ENCODE data around the gene RFT1.

Gene RFT1, protein sequence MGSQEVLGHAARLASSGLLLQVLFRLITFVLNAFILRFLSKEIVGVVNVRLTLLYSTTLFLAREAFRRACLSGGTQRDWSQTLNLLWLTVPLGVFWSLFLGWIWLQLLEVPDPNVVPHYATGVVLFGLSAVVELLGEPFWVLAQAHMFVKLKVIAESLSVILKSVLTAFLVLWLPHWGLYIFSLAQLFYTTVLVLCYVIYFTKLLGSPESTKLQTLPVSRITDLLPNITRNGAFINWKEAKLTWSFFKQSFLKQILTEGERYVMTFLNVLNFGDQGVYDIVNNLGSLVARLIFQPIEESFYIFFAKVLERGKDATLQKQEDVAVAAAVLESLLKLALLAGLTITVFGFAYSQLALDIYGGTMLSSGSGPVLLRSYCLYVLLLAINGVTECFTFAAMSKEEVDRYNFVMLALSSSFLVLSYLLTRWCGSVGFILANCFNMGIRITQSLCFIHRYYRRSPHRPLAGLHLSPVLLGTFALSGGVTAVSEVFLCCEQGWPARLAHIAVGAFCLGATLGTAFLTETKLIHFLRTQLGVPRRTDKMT

GRCh38 chr3:53130179-53131061 is at the start of gene RFT1:
TSS of gene RFT1 (minus strand) at chr3:53130435. CDS start at chr3:53130400, 35 bp downstream.
- no peaks in the 10 kb centered on the region for H3K27me3 Mint-ChIP-seq (ENCODE audit: low read depth)
- peak within 1 kb of the TSS; percentile 94 for H3K4me3 Mint-ChIP-seq
- H3K4me1 Mint-ChIP-seq (ENCODE audit: low read depth): peaks cover 20% of the 10 kb centered on the region
- peak within 1 kb of the TSS; percentile 99 for H3K27ac Mint-ChIP-seq
- H3K9me3 Mint-ChIP-seq: no peaks in the 10 kb centered on the region
- no peaks in the 10 kb centered on the region for H3K36me3 Mint-ChIP-seq (ENCODE audit: low read depth)

DNA sequence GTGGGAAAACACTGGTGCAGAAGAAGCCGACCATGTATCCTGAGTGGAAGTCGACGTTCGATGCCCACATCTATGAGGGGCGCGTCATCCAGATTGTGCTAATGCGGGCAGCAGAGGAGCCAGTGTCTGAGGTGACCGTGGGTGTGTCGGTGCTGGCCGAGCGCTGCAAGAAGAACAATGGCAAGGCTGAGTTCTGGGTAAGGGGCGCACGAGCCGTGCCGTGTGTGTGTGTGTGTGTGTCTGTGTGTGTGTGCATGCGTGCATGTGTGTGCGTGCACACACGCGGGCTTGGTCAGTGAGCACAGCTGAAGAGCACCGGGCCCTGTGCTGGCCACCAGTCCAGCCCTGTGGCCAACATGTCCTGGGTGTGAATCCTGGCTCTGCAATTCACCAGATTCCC is 49.3 kb upstream of the RFT1 start:
- no peaks in the 10 kb centered on the region for H3K27me3 Mint-ChIP-seq (ENCODE audit: low read depth)
- H3K27ac Mint-ChIP-seq: no peak overlapping the region
- H3K36me3 Mint-ChIP-seq (ENCODE audit: low read depth): peaks cover 5% of the 10 kb centered on the region
- H3K4me3 Mint-ChIP-seq: no peak overlapping the region
- no peaks in the 10 kb centered on the region for H3K9me3 Mint-ChIP-seq
- peaks cover 2% of the 10 kb centered on the region for H3K4me1 Mint-ChIP-seq (ENCODE audit: low read depth)

GRCh38 chr3:53178246-53178645 is 48.0 kb upstream of the RFT1 start:
- H3K36me3 Mint-ChIP-seq (ENCODE audit: low read depth): peaks cover 7% of the 10 kb centered on the region
- no peak overlapping the region for H3K27ac Mint-ChIP-seq
- H3K27me3 Mint-ChIP-seq (ENCODE audit: low read depth): no peaks in the 10 kb centered on the region
- H3K4me1 Mint-ChIP-seq (ENCODE audit: low read depth): peaks cover 5% of the 10 kb centered on the region
- H3K4me3 Mint-ChIP-seq: no peak overlapping the region
- no peaks in the 10 kb centered on the region for H3K9me3 Mint-ChIP-seq

GRCh38 chr3:53175613-53176540 is 45.6 kb upstream of the RFT1 start:
- Mint-ChIP-seq H3K9me3 (no peaks in the 10 kb centered on the region), H3K4me3 (no peak overlapping the region), H3K27ac (no peak overlapping the region), H3K4me1 (ENCODE audit: low read depth) (peaks cover 14% of the 10 kb centered on the region), H3K36me3 (ENCODE audit: low read depth) (peaks cover 5% of the 10 kb centered on the region), H3K27me3 (ENCODE audit: low read depth) (no peaks in the 10 kb centered on the region)

- H3K4me1 Mint-ChIP-seq (ENCODE audit: low read depth): peaks cover 26% of the 10 kb centered on the region
Observed at GRCh38 chr3:53174346-53175250, 44.4 kb upstream of the RFT1 start.

DNA sequence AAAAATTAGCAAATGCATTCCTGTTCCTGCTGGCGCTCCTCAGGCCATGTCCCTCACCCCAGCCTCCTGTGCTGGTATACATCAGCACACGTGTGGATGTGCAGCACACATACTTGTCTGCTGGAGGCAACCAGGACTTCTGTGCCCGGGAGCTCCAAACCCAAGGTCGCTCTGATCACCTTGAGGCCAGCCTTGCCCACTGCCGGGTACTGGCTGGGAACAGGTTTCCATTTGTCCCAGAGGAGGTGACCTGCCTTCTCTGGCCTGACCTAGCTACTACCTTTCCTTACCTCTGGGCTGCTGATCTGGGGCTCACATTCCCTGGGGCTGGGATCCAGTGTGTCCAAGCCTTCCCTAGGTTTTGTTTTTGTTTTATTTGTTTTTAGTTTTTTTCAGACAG is 42.9 kb upstream of the RFT1 start:
- peaks cover 41% of the 10 kb centered on the region for H3K4me1 Mint-ChIP-seq (ENCODE audit: low read depth)
- H3K27me3 Mint-ChIP-seq (ENCODE audit: low read depth): no peaks in the 10 kb centered on the region
- peaks cover 4% of the 10 kb centered on the region for H3K36me3 Mint-ChIP-seq (ENCODE audit: low read depth)
- no peak overlapping the region for H3K4me3 Mint-ChIP-seq
- no peak overlapping the region for H3K27ac Mint-ChIP-seq
- no peaks in the 10 kb centered on the region for H3K9me3 Mint-ChIP-seq

More at GRCh38 chr3:53174346-53175250, 44.4 kb upstream of the RFT1 start:
- no peak overlapping the region for H3K27ac Mint-ChIP-seq
- H3K4me3 Mint-ChIP-seq: no peak overlapping the region
- no peaks in the 10 kb centered on the region for H3K27me3 Mint-ChIP-seq (ENCODE audit: low read depth)
- no peaks in the 10 kb centered on the region for H3K9me3 Mint-ChIP-seq
- peaks cover 6% of the 10 kb centered on the region for H3K36me3 Mint-ChIP-seq (ENCODE audit: low read depth)

- H3K27me3 Mint-ChIP-seq (ENCODE audit: low read depth): no peaks in the 10 kb centered on the region
- H3K4me3 Mint-ChIP-seq: no peak overlapping the region
- no peak overlapping the region for H3K27ac Mint-ChIP-seq
- H3K36me3 Mint-ChIP-seq (ENCODE audit: low read depth): peaks cover 4% of the 10 kb centered on the region
- peaks cover 42% of the 10 kb centered on the region for H3K4me1 Mint-ChIP-seq (ENCODE audit: low read depth)
- no peaks in the 10 kb centered on the region for H3K9me3 Mint-ChIP-seq
Observed at GRCh38 chr3:53171827-53172505, 41.7 kb upstream of the RFT1 start.

DNA sequence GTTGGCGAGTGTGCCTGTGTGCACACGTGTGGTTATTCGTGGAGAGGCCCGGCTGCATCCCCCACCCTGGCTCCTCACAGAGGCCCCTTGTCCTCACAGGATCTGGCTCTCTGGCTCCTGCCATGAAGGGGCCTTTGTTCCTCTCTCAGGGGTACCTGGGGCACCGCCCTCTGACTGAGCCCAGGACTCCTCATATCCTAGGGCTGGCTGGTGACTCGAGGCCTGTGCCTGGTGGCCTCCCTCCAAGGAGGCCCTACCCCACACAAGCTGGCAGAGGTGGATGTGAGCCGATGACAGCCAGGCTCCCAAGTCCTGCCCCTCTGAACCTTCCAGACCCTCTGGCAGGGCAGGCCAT is 40.8 kb upstream of the RFT1 start:
- Mint-ChIP-seq H3K36me3 (ENCODE audit: low read depth) (peaks cover 4% of the 10 kb centered on the region), H3K4me1 (ENCODE audit: low read depth) (peaks cover 44% of the 10 kb centered on the region), H3K27me3 (ENCODE audit: low read depth) (no peaks in the 10 kb centered on the region), H3K4me3 (no peak overlapping the region), H3K27ac (no peak overlapping the region), H3K9me3 (no peaks in the 10 kb centered on the region)

- Mint-ChIP-seq H3K4me3 (no peak overlapping the region), H3K9me3 (no peaks in the 10 kb centered on the region), H3K27ac (peak overlapping the region; percentile 64), H3K4me1 (ENCODE audit: low read depth) (peaks cover 44% of the 10 kb centered on the region), H3K27me3 (ENCODE audit: low read depth) (no peaks in the 10 kb centered on the region), H3K36me3 (ENCODE audit: low read depth) (peaks cover 4% of the 10 kb centered on the region)
Observed at GRCh38 chr3:53170325-53171063, 40.3 kb upstream of the RFT1 start.

- Mint-ChIP-seq H3K9me3 (no peaks in the 10 kb centered on the region), H3K36me3 (ENCODE audit: low read depth) (peaks cover 4% of the 10 kb centered on the region), H3K4me1 (ENCODE audit: low read depth) (peaks cover 42% of the 10 kb centered on the region), H3K27ac (no peak overlapping the region), H3K27me3 (ENCODE audit: low read depth) (no peaks in the 10 kb centered on the region), H3K4me3 (no peak overlapping the region)
Observed at GRCh38 chr3:53169832-53170324, 39.6 kb upstream of the RFT1 start.

DNA sequence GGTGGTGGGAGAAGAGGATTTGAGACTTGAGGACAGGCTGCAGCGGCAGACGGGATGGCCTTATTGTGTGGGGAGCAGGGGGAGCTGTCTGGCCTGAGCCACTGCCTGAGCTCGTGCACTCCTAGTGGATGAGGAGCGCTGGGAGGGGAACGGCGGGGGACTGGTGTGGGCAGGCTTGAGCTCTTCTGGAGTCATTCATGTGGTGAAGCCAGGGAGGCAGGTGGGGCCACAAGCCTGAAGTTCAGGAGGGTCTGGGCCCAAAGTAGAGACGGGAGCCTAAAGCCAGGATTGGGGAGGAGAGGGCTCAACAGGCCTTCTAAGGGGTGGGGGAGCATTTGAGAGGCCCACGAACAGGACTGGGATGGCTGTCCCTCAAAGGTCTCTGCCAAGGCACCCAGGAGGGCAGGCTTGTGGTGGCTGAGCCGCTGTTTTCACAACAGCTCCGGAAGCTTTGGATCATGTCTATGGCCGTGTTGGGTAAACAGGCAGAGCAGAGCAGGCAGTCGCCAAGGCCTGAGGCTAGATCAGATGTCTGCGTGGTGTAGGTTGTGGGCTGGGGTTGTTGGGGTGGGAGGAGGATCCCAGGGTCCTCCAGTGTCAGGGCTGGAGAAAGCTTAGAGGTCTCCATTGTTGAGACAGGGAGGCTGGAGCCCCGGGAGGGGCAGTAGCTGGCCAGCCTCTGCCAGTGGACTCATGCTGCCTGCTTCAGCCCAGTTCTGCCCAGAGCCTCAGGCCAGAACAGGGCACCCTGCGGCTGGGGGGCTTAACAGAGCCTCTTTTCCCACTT is 39.0 kb upstream of the RFT1 start:
- Mint-ChIP-seq H3K4me1 (ENCODE audit: low read depth) (peaks cover 42% of the 10 kb centered on the region), H3K27me3 (ENCODE audit: low read depth) (no peaks in the 10 kb centered on the region), H3K9me3 (no peaks in the 10 kb centered on the region), H3K27ac (peak overlapping the region; percentile 63), H3K4me3 (peak overlapping the region; percentile 19), H3K36me3 (ENCODE audit: low read depth) (peaks cover 4% of the 10 kb centered on the region)
